Activated CD4-positive, CD25-positive, alpha-beta regulatory T cell treated with anti-CD3 and anti-CD28 coated beads, Interleukin-2, amount 50 U/mL, for 16 hours (primary cell): ENCODE results near the gene PEX10.
"Not testable (repeated sequence)": the region's sequence is repeated elsewhere in the genome, so short reads cannot be mapped to it uniquely, and the experiment has no call there.

Experiments used
- DNase-seq: peaks from one replicate; pipeline ENCODE4 v3.0.0-alpha.2; 2020; ENCODE audit warnings: low read depth, low spot score

Gene PEX10

DNA sequence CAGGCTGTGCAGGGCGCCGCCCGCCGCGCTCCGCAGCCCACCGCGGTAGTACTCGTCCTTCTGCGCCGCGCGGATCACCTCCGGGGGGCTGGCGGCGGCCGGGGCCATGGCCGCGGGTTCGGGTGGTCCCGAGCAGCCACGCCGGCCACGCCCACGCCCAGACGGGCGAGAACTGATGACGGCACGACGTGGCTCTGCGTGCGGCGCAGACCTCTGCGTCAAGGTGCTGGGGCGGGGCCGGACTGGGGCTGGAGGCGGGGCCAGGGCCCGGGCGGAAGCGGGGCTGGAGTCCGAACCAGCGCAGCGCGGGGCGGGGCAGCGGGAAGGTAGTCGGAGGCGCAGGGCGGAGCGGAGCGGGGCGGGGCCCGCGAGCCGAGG, at the start of gene PEX10:
TSS of gene PEX10 (minus strand) at position 170 of the 378 bp plus-strand sequence. CDS start at position 108, 62 bp downstream.
- DNase-seq: peak; percentile 96

DNA sequence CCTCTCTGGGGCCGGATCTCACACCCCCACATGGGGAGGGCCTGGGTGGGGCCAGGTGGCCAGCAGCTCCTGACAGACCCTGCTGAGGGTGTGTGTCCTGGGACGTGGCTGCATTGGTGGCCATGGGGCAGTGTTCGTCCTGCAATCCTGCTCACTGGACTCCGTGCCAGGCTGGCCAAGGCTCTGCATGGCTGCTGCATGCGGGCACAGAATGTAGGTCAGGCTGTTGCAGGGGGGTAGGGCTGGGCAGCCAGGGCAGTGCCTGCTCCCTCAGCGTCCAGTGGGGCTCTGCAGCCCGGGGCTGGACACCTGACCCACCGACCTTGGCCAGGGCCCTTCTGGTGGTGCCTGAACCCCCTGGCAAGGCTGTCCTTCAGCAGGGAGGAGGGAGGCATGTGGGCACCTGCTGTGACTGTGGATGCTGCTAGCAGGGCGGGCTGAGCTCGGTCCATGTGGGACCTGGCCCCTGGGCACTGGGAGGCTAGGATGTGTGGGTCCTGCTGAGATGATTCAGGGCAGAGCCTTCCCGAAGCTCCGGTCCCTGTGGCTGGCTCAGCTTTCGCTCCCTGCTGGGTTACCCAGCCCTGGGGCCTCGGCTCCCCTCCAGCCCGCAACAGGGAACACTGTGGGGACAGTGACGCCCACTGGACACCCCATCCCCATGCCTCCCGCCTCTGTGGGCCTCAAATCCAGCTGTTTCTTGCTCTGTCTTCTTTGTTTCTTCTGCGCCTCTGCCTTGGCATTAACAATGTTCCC, 48.8 kb upstream of the PEX10 start:
- DNase-seq: no peak

DNA sequence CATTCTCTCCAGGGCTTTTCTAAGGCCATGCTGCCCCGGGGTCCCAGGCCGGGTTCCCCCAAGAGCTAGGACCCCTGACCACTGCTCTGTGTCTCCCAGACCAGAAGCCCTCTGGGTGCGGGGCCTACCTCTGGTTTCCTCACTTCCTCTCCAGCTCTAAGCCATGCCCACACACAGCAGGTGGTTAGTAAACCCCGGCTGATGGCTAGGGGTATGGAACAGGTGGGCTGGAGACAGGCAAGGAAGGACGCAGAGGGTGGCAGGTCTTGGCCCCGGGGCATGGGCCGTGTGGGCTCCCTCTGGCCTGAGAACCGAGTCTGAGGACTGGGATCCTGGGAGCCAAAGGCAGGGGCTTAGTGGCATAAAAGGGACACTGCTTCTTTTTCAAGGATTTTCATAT, 47.8 kb upstream of the PEX10 start:
- DNase-seq: no peak

DNA sequence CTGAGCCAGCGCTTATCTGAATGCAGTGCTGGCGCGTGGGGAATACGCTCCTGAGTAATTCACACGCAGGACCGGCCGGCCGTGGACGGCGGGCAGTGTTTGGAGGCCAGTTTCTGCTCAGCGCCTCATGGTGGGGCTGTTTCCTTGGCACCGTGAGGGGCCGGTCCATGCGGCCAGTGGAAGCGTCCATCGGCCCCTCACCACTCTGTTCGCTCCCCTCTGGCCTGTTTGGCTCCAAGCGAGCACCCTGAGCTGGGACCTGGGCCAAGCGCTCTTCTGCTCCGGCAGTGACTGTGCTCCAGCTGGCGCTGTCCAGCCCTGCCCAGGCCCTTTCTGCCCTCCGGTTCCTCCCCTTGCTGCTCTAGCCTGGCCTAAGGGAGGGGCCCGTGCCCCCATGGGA, 47.4 kb upstream of the PEX10 start:
- DNase-seq: no peak

DNA sequence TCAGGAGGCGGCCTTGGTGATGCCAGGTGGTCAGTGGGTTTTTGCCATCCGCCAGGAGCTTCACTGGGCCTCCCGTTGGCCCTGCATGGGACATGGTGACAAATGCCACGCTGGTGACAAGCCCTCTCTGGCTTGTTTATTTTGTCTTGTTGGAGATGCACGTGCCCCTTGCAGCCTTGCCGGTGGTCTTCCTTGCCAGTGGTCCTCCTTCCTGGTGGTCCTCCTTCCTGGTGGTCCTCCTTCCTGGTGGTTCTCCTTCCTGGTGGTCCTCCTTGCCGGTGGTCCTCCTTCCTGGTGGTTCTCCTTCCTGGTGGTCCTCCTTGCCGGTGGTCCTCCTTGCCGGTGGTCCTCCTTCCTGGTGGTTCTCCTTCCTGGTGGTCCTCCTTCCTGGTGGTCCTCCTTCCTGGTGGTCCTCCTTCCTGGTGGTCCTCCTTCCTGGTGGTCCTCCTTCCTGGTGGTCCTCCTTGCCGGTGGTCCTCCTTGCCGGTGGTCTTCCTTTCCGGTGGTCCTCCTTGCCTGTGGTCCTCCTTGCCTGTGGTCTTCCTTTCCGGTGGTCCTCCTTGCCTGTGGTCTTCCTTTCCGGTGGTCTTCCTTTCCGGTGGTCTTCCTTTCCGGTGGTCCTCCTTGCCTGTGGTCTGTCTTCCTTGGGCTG, 46.9 kb upstream of the PEX10 start:
- not testable (repeated sequence) for DNase-seq

DNA sequence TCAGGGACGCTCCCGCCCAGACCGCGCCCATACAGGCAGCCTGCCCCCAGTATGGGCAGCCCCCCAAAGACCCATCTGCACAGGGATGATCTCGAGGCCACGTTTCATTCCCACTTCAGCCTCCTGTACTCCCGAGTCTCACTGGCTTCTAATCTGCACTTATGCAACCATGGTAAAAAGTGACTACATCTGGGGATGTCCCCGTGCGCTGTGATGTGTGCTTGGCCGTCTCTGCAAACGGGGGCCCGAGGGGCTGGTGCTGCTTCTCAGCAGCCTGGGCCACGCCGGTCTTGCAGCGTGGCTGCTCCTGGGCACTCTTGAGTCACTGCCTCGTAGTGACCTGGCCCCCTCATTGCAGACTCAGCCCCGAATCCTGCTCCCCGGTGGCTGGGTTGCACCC, 46.3 kb upstream of the PEX10 start:
- no peak for DNase-seq

DNA sequence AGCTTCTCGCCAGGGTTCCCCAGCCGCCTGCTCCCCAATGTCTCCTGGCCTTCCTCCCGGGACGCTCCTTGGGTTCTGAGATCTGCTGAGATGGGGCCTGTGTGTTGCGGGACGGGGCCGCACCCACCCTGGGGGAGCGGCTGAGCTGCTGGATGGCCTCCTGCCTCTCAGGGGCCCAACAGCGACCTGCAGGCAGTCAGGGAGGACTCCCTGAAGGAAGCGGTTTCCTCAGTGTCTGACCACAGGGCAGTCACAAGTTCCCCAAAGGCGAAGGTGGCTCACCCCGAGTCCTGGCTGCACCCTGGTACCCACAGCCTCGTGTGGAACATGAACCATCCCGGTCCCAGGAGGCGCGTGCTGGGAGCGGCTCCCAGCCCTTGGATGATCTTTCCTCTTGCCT, 45.1 kb upstream of the PEX10 start:
- DNase-seq: no peak

DNA sequence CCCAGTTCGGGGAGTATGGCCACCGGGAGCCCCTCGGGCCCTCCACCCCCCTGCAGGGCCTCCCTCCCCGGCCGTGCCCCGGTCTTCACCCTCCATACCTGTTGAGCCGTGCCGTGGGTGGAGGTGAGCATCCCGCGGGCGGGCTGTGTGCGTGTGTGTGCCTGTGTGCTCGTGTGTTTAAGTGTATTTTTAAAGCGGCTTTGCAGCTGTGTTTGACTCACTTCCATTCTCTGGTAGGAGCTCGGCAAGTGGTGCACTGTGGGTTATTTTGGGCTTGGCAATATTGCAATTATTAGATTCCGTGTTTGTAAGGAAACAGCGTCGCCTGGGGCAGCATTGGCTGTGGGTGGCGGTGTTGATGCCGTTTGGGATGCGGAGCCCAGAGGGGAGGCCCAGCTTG, 43.4 kb upstream of the PEX10 start:
- no peak for DNase-seq

DNA sequence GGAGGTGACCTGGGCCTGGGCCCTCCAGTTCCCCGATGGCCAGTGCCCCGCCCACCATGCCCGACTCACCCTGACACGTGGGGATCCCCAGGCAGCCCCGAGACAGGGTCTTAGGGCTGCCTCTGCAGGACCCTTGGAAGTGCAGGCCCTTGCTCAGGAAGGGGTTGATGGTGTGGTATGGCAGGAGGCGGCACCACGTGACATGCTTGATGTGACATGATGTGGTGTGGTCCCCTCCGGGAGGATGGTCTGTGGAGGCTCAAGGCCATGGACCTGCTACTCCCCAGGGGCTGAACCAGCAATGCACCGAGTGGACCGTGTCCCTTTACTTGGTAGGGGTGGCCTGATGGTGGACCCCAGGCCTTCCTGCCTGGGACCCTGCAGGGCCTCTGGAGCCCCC, 41.9 kb upstream of the PEX10 start:
- no peak for DNase-seq

DNA sequence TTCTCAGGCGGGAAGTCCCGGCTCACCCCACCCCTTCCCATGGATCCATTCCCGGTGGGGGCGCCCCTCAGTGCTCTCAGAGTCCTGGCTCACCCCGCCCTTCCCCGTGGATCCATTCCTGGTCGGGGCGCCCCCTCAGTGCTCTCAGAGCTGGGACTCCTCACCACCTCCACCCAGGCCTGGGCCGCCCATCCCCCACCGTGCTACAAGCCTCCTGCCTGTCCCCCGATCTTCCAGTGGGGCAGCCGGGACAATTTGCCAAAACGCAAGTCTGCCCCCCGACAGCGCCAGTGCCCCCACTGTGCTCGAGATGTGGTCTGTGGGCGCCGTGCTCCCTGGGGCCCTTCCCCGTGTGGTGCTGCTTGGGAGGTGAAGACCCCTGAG, 40.6 kb upstream of the PEX10 start:
- no peak for DNase-seq

DNA sequence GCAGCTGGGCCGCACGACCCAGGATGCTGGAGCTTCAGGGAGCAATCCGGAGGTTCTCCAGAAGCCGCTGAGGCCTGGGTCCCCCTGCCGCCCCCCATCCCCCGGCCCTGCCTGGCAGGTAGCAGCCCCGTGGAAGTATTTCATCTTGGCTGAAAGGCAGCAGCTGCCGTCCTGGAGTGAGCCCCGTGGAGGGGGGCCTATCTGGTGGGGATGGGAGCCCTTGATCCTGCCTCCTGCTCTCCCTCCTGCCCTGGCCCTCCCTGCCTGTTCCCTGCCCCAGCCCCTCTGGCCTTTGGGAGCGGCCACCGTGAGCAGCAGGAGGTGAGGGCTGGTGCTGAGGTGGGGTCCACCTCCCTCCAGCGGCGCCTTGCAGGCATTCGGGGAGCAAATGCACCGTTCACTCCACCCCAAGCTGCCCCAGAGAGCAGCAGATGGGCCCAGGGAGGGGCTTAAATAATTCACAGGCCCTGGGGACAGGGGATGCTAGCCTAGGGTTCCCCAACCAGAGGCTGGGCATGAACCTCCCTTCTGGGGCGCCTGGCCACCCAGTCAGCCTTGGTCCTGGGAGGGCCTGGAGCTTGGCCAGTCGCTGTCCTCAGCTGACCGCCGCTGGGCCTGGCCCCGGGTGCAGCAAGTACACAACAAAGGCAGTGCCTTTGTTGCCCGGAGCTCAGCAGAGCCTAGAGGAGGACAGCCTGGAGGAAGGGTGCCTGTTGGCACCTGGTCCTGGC, 40.0 kb upstream of the PEX10 start:
- DNase-seq: no peak

DNA sequence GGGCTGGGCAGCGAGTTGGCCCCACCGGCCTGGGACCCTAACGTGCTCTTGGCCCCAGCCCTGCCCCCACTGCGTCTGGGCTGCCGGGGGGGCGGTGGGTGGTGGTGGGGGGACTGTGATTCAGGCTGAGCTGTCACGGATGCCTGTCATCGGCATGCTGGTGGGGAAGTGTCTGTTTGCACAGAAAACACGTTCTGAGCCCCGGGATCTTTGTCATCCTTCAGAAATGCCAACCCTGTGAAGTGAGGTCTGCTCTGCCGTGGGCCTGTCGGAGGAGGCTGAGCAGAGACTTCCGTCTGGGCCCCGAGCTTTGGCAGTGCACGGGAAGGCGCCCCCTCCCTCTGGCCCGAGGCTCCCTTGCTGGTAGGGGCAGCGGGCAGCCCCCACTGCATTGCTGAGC, 39.4 kb upstream of the PEX10 start:
- no peak for DNase-seq

DNA sequence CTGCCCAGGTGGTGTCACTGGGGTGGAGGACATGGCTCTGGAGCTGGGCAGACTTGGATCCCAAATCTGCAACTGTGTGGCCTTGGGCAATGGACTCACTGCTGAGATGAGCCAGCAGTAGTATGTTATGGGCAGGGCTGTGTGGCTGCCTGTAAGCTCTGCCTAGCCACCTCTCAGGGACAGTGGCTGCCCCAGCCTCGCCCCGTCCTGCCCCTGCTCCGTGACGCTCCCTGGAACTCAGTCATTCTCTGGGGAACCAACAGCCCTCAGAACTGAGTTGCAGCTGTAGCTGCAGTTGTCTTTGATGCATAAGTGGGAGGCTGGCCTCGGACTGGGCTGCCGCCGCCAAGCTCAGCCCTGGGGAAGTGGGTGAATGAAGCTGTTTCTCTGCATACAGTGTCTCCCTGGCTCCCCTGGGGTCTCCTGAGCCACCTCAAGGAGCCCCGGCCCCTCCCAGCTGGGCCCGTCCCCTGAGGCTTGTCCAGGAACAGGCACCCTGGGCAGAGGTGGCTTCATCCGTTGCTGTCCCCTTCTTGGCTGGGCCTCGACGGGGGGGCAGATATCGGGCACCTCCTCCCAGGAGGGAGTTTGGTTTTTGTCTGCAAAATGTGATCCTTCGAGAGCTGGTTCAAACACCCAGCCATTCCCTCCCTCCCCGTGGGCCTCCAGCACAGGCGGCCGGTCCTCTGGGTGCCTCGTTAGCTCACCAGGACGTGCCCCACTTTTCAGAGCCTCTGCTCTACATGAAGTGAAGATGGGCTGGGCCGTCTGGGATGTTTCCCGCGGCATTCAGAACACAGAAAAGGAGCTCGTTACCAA, 37.5 kb upstream of the PEX10 start:
- no peak for DNase-seq

DNA sequence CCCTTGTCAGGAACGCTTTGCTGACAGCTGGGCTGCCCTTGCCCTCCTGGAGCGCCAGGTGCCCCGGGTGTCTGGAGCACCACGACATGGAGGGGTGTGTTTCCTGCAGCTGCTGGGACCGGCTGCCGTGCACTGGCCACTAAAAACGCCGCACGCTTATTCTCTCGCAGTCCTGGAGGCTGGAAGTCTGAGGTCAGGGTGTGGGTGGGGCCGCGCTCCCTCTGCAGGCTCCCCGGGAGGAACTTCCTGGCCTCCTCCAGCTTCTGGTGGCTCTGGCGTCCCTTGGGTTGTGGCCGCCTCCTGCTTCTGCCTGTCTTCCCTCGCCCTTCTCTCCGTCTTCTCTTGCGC, 35.7 kb upstream of the PEX10 start:
- DNase-seq: no peak

DNA sequence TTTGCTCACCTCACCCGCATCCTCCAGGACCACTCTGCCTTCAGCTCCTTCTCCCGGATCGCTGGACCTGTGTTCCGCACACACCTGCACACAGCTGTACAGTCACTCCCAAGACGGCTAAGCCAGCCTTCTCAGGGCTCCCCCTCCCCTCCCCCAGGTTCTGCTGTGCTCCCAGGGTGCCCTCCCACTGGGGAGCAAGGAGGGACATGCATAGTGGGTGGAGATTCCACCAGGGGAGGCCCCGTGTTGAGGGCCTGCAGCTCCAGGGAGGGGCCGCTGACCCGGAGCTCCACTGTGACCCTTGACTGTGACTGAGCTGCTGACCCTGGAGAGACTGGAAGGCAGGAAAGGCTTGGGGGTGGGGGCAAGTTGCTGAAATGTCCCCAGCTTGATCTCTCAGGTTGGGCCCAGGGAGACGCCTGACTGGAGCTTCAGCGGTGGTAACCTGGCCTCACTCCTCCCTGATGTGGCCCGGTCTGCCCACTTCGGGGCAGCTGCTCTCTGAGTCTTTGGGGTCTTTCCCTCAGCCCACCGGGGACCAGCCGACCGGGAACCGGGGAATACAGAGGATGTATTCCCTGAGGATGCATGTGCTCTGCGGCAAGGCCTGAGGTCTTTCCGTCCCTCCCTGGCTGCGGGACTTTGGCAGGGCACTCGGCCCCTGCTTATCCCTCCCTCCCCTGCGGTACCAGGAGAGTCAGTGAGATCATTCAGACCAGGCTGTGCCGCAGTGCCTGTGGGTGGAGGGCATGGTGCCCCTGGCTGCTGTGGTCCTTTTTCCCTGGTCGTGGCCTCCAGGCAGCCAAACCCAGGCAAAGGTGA, 35.1 kb upstream of the PEX10 start:
- no peak for DNase-seq

DNA sequence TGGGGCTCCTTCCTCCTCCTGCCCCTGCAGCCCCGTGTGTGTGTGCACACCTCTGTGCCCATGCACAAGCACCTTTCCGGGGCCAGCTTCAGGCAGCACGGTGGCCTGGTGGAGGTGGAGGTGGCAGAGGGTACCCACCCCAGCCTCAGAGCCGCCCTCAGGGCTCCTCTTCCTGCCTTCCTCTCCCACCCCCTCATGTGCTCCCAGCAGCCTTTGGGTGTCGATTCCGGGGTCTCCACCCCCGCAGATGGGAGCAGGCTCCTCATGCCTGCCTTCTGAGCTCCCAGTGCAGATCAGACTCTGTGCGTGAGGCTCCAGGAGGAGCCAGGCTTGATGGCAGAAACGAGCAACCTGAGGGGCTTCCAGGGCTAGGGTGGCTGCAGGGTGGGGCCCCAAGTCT, 34.5 kb upstream of the PEX10 start:
- DNase-seq: no peak

DNA sequence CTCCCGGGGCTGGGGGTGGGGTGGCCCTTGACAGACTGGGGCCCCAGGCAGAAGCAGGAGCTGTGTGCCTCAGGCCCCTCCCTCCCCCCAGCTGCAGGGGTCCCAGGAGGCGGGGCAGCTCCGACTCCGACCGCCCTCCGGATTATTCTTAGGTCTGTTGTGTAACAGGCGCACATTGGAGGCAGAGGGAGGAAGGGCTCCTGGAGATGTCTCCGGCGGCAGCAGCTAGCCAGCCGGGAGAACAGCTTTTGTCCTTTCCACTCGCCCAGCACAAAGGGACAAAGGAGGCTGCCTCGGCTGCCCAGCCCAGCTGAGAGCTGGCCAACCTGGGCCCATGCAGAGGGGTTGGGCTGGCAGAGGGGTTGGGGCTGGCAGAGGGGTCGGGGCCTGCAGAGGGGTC, 34.0 kb upstream of the PEX10 start:
- no peak for DNase-seq

DNA sequence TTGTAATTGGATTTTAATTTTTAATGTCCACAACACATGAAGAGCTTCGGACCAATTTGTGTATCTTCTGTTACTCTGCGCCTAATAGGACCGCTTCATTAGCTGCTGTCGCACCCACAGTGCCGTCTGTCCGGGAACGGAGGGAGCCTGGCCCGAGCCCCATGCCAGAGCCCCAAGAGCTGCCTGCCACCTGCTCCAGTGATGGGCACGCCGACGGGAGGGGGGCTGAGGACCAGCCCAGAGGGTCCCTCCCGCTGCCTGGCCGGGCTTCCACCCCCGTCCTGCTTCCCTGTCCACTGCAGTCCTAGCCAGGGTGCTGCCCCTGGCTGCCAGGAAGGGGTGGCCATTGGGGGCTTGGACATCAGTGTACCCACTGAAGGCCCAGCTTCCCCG, 33.5 kb upstream of the PEX10 start:
- no peak for DNase-seq

DNA sequence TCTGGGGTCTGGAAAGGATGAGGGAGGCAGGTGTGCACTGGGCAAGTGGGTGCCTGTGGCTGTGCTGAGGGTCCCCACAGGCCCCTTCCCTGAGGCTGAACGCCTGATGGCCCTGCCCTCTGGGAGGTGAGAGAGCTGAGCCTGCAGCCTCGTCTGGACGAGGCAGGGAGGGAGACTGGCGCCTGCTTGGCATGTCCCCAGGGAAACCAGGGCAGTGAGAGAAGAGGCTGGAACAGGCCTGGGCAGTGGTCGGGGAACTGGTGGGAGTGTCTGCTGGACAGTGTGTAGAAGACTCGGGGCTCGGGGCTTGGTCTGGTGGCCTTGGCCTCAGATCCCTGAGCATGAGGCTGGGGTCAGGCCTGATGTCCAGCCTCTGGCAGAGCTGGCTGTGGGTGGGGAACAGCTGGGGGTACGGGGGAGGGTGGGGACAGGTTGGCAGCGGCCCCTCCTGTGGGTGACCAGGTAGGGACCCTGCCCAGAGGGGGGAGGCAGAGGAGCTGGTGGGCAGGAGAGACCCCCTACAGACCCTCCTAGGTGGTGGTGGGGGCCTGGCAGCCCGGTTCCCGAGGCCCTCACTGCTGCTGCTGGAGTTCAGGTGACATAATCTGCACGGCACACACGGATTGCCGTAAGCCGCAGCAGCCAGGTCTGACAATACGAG, 32.9 kb upstream of the PEX10 start:
- DNase-seq: no peak

DNA sequence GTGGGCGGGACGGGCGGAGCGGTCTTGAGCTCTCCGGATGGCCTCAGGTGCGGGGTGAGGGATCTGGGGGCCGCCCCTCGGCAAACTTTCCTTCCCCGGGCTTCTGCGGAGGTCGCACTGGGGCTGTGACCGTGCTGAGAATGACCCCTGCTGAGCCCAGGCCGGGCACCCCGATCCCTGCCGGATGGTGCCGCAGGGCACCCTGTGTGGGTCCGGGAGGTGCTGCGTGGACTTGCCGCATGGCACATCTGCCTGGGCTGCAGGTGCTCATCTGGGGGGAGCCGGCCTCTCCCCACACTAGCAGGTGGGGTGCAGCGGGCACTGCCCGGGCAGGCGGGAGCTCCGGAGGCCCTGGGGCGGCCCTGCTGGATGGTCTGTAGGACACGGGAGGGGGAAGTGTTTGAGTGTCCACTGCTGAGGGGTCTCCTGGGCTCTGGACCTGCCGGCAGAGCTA, 31.8 kb upstream of the PEX10 start:
- no peak for DNase-seq
